Peyer's patch (tissue), 4 donors: ENCODE results near the gene MAB21L4. TPM values are rescaled to one million over a fixed set of nuclear protein-coding genes. Genes with fewer than 3 reads are reported as not detected.

ENCODE experiments used
- DNase-seq, 3 donors: peaks; one replicate each; pipeline ENCODE4 v3.0.0-alpha.2; 2017 to 2019
- H3K27ac ChIP-seq, 4 donors: fragments of 200-600 bp; sonication (generic); one replicate each; pipeline ENCODE4 v1.5.1; 2016 to 2019
- H3K27me3 ChIP-seq, 2 donors: fragments of 200-600 bp; sonication (generic); one replicate each; pipeline ENCODE4 v1.5.1; 2019
- H3K36me3 ChIP-seq, 3 donors: fragments of 200-600 bp; sonication (generic); one replicate each; pipeline ENCODE4 v1.5.1; 2016 to 2019
- H3K4me1 ChIP-seq, 4 donors: fragments of 200-600 bp; sonication (generic); one replicate each; pipeline ENCODE4 v1.5.1; 2016 to 2019
- H3K4me3 ChIP-seq, 4 donors: fragments of 200-600 bp; sonication (generic); 1 replicate in 3 of 4; 2 replicates in 1 of 4; pipeline ENCODE4 v1.5.1; 2016 to 2019; ENCODE audit warnings: mild to moderate bottlenecking in 1 of 4
- H3K9me3 ChIP-seq, 4 donors: fragments of 200-600 bp; sonication (generic); one replicate each; pipeline ENCODE4 v1.5.1; 2016 to 2019; ENCODE audit warnings: mild to moderate bottlenecking in 1 of 4
- CTCF ChIP-seq, 6 experiments: fragments of 450-650 bp in 4 of 6; fragments of 200-600 bp in 2 of 6; sonication (generic) in 1 of 6; IDR thresholded peaks; one replicate each; pipeline ENCODE4 v1.5.1; 2017 to 2019; ENCODE audit warnings: antibody characterized with exemption in 6 of 6, mild to moderate bottlenecking in 3 of 6, moderate library complexity in 1 of 6
- POLR2A ChIP-seq, 2 donors: fragments of 450-650 bp; IDR thresholded peaks; one replicate each; pipeline ENCODE4 v1.5.1; 2017; ENCODE audit warnings: antibody characterized with exemption in 2 of 2, mild to moderate bottlenecking in 2 of 2, moderate library complexity in 2 of 2
- total RNA-seq, 4 donors: library from RNA; depleted of rRNA; stranded (reverse); fragments of >200 nt; gene quantifications; one replicate each; pipeline ENCODE4 v1.1.0, GENCODE V29; 2016

MAB21L4 gene
- total RNA-seq, 4 donors from 2014 or later, result 2.1 to 6.1 (median 3.7) TPM; not detected in 1

- Histone ChIP-seq H3K27me3 (no peaks in the 10 kb centered on the region), H3K27ac (no peak overlapping the region), H3K36me3 (no peaks in the 10 kb centered on the region), H3K4me1 (peaks cover 0 to 5% (median 0%) of the 10 kb centered on the region in 4 donors), H3K4me3 (no peak overlapping the region), H3K9me3 (no peaks in the 10 kb centered on the region)
- no peak for DNase-seq
- no peak for TF ChIP-seq CTCF (IDR thresholded peaks at IDR 0.05)
- no peak for TF ChIP-seq POLR2A (IDR thresholded peaks at IDR 0.05)
Observed at GRCh38 chr2:240891492-240892340, 4.2 kb downstream of the MAB21L4 start.

- Histone ChIP-seq H3K36me3 (no peaks in the 10 kb centered on the region), H3K27ac (no peak overlapping the region), H3K4me1 (no peaks in the 10 kb centered on the region), H3K9me3 (no peaks in the 10 kb centered on the region), H3K4me3 (no peak overlapping the region), H3K27me3 (no peaks in the 10 kb centered on the region)
- no peak for DNase-seq
- no peak for TF ChIP-seq POLR2A (IDR thresholded peaks at IDR 0.05)
- TF ChIP-seq CTCF (IDR thresholded peaks at IDR 0.05), result no peak
Observed at GRCh38 chr2:240890691-240891090, 5.3 kb downstream of the MAB21L4 start.

- no peak overlapping the region for H3K4me3 ChIP-seq
- H3K9me3 ChIP-seq, result no peaks in the 10 kb centered on the region
- TF ChIP-seq POLR2A (IDR thresholded peaks at IDR 0.05), result no peak
- H3K4me1 ChIP-seq, result no peaks in the 10 kb centered on the region
- no peaks in the 10 kb centered on the region for H3K36me3 ChIP-seq
- no peak for DNase-seq
- no peaks in the 10 kb centered on the region for H3K27me3 ChIP-seq
- H3K27ac ChIP-seq, result no peak overlapping the region
Observed at GRCh38 chr2:240889601-240890560, 6.1 kb downstream of the MAB21L4 start.

GRCh38 chr2:240888890-240889573, 6.9 kb downstream of the MAB21L4 start:
- H3K4me3 ChIP-seq, result no peak overlapping the region

GRCh38 chr2:240888130-240888889, 7.6 kb downstream of the MAB21L4 start:
- H3K27ac ChIP-seq, result no peak overlapping the region
- no peaks in the 10 kb centered on the region for H3K9me3 ChIP-seq
- no peaks in the 10 kb centered on the region for H3K4me1 ChIP-seq
- H3K36me3 ChIP-seq, result no peaks in the 10 kb centered on the region
- H3K27me3 ChIP-seq, result no peaks in the 10 kb centered on the region
- no peak overlapping the region for H3K4me3 ChIP-seq
- no peak for DNase-seq
- TF ChIP-seq CTCF (IDR thresholded peaks at IDR 0.05) (no peak), POLR2A (IDR thresholded peaks at IDR 0.05) (no peak)

More at GRCh38 chr2:240888890-240889573, 6.9 kb downstream of the MAB21L4 start:
- no peaks in the 10 kb centered on the region for H3K4me1 ChIP-seq
- no peaks in the 10 kb centered on the region for H3K36me3 ChIP-seq
- H3K27ac ChIP-seq, result no peak overlapping the region
- no peak for DNase-seq
- no peaks in the 10 kb centered on the region for H3K27me3 ChIP-seq
- no peaks in the 10 kb centered on the region for H3K9me3 ChIP-seq
- TF ChIP-seq POLR2A (IDR thresholded peaks at IDR 0.05) (no peak), CTCF (IDR thresholded peaks at IDR 0.05) (no peak)
